Smooth muscle cell (in vitro differentiated cells): ENCODE data around the gene FLOT1. TPM values are rescaled to one million over a fixed set of nuclear protein-coding genes. Genes with fewer than 3 reads are reported as not detected.

Experiments
- DNase-seq: peaks from one replicate; lab custom pipeline; 2025; ENCODE audit not compliant: unreplicated experiment; lab: John Stamatoyannopoulos, UW
- H2AFZ ChIP-seq: fragments of 200-600 bp; sonication (generic); 2 replicates; pipeline ENCODE4 v1.6.0; 2016; ENCODE audit warnings: antibody characterized with exemption, low read depth, mild to moderate bottlenecking
- H3F3A ChIP-seq: fragments of 200-600 bp; sonication (generic); 2 replicates; pipeline ENCODE4 v1.6.0; 2017; ENCODE audit warnings: antibody characterized with exemption, low read depth
- H3K27ac ChIP-seq: fragments of 200-600 bp; sonication (generic); 2 replicates; pipeline ENCODE4 v1.5.1; 2016; ENCODE audit warnings: low read depth, mild to moderate bottlenecking
- H3K27me3 ChIP-seq: fragments of 200-600 bp; sonication (generic); 2 replicates; pipeline ENCODE4 v1.6.1; 2016; ENCODE audit warnings: low read depth, mild to moderate bottlenecking
- H3K36me3 ChIP-seq: fragments of 200-600 bp; sonication (generic); 2 replicates; pipeline ENCODE4 v1.5.1; 2016; ENCODE audit warnings: low read depth
- H3K4me1 ChIP-seq: fragments of 200-600 bp; sonication (generic); 2 replicates; pipeline ENCODE4 v1.5.1; 2016; ENCODE audit warnings: low read depth
- H3K4me2 ChIP-seq: fragments of 200-600 bp; sonication (generic); 2 replicates; pipeline ENCODE4 v1.6.0; 2016; ENCODE audit warnings: mild to moderate bottlenecking
- H3K4me3 ChIP-seq: fragments of 200-600 bp; sonication (generic); 2 replicates; pipeline ENCODE4 v1.5.1; 2016; ENCODE audit warnings: mild to moderate bottlenecking
- H3K79me2 ChIP-seq: fragments of 200-600 bp; sonication (generic); 2 replicates; pipeline ENCODE4 v1.6.0; 2016; ENCODE audit warnings: low read depth, mild to moderate bottlenecking
- H3K9ac ChIP-seq: fragments of 200-600 bp; sonication (generic); 2 replicates; pipeline ENCODE4 v1.6.0; 2016; ENCODE audit warnings: low read depth
- H3K9me3 ChIP-seq: fragments of 200-600 bp; sonication (generic); replicated peaks from 2 replicates; pipeline ENCODE4 v1.5.1; 2016; ENCODE audit warnings: low read depth
- H4K20me1 ChIP-seq: fragments of 200-600 bp; sonication (generic); 2 replicates; pipeline ENCODE4 v1.6.0; 2016; ENCODE audit warnings: low read depth
- CTCF ChIP-seq: fragments of 200-600 bp; sonication (generic); IDR thresholded peaks from 2 replicates; pipeline ENCODE4 v1.5.1; 2017; ENCODE audit warnings: borderline replicate concordance, mild to moderate bottlenecking, antibody characterized with exemption; ENCODE audit not compliant: insufficient read depth, poor library complexity, severe bottlenecking
- WGBS: methylation state at CpG from one replicate; pipeline ENCODE4 v1.1.7; 2016; ENCODE audit warnings: low lambda C conversion rate; 5-methylcytosine and 5-hydroxymethylcytosine counted together
- polyA plus RNA-seq: library from polyadenylated mRNA; unstranded; fragments of >200 nt; fragmentation: Nextera tagmentation; extraction: Ambion mirVana; gene quantifications from 2 replicates; pipeline ENCODE4 v1.2.1, GENCODE V29; 2016
- total RNA-seq: library from RNA; depleted of rRNA; stranded (reverse); fragments of >200 nt; gene quantifications from 2 replicates; pipeline ENCODE4 v1.2.3, GENCODE V29; 2014

FLOT1 gene
- total and polyA plus RNA-seq, 2 experiments from 2014 or later: 87.6 to 117 TPM

DNA sequence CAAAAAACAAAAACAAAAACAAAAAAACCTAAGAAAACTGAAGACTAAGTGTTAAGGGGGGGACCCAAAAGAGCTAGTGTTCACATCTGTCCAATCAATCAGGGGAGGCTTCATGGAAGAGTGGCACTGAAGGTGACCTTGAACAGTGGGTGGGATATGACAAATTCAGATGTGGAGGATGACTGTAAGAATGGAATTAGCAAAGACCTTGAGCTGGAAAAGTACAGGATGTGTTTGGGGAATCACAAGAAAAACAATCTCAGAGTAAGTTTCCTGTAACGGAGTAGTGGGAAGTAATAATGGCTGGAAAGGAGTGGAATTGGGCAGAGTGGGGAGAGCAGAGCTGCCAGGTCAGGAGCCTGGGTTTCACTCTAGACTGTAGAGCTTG is 4.8 kb upstream of the FLOT1 start:
- 48% methylated on average over 1 of the region's 1 CpG for WGBS
- Histone ChIP-seq H3K4me1 (peaks cover 21% of the 10 kb centered on the region), H3K27ac (peak overlapping the region; percentile 100), H3K27me3 (no peaks in the 10 kb centered on the region), H3K9ac (peak overlapping the region; percentile 65), H3K9me3 (no peaks in the 10 kb centered on the region), H2AFZ (no peak overlapping the region), H3K4me3 (no peak overlapping the region), H3F3A (peaks cover 37% of the 10 kb centered on the region), H3K4me2 (no peak overlapping the region), H3K79me2 (peaks cover 13% of the 10 kb centered on the region), H3K36me3 (no peaks in the 10 kb centered on the region), H4K20me1 (peaks cover 14% of the 10 kb centered on the region)
- no peak for DNase-seq
- no peak for TF ChIP-seq CTCF

GRCh38 chr6:30744054-30744805 is 1.7 kb upstream of the FLOT1 start, which contains the start of gene IER3:
Gene IER3, minus strand, starts transcription at chr6:30744547. Its CDS starts 29 bp downstream, at chr6:30744518.
- peaks cover 11% of the 10 kb centered on the region for H3K4me1 ChIP-seq
- no peaks in the 10 kb centered on the region for H3K36me3 ChIP-seq
- H3F3A ChIP-seq: peaks cover 26% of the 10 kb centered on the region
- peak within 1 kb of the TSS; percentile 94 for H3K27ac ChIP-seq
- DNase-seq: peak; percentile 85
- peak; percentile 57 for TF ChIP-seq CTCF
- peaks cover 28% of the 10 kb centered on the region for H4K20me1 ChIP-seq
- H3K9me3 ChIP-seq: no peaks in the 10 kb centered on the region
- H3K79me2 ChIP-seq: peaks cover 23% of the 10 kb centered on the region
- H3K9ac ChIP-seq: peak within 1 kb of the TSS; percentile 98
- peak within 1 kb of the TSS; percentile 84 for H3K4me3 ChIP-seq
- no peaks in the 10 kb centered on the region for H3K27me3 ChIP-seq
- peak within 1 kb of the TSS; percentile 87 for H3K4me2 ChIP-seq
- no peak within 1 kb of the TSS for H2AFZ ChIP-seq
- WGBS: 1% methylated on average over 47 of the region's 54 CpGs

DNA sequence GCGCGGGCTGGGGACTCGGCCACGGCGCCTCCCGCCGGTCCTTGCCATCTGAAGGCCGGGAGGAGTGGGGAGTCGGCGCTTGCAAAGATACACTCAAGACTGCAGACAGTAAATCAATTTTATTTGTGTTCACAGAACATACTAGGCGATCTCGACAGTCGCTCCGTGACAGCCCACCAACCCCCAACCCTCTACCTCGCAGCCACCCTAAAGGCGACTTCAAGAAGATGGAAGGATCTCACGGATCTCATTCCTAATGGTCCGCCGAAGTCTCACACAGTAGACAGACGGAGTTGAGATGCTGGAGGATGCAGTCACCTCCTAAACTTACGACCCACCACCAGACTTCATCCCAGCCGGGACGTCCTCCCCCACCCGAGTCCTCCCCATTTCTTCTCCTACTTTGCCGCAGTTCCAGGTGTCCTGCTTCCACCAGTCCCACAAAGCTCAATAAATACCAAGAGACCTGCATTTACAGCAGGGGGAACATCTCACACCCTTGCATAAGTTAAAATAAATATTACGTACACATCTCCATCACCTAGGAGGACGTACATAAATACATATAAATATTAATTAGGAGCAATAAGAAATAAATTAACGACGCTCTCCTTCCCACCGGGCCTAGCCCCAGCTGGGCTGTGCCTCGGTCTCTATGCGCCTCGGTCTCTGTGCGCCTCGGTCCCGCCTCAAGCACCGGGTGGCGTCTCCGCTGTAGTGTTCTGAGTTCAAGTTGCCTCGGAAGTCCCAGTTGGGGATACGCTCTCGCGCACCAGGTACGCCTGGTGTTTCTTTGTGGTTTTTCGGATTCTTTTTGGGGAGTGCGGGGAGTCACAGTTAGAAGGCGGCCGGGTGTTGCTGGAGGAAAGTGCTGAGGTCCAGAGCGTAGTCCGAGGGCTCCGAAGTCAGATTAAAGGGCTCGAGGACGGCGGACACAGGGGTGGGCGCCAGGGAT is 889 bp upstream of the FLOT1 start:
- Histone ChIP-seq H3K4me2 (peak overlapping the region; percentile 87), H3K9me3 (no peaks in the 10 kb centered on the region), H3K27me3 (no peaks in the 10 kb centered on the region), H3K36me3 (no peaks in the 10 kb centered on the region), H2AFZ (no peak overlapping the region), H3K4me1 (peaks cover 3% of the 10 kb centered on the region), H3K9ac (peak overlapping the region; percentile 98), H4K20me1 (peaks cover 34% of the 10 kb centered on the region), H3K79me2 (peaks cover 28% of the 10 kb centered on the region), H3F3A (peaks cover 23% of the 10 kb centered on the region), H3K4me3 (peak overlapping the region; percentile 84), H3K27ac (peak overlapping the region; percentile 94)
- under 1% methylated on average over 52 of the region's 55 CpGs for WGBS
- no peak for TF ChIP-seq CTCF
- no peak for DNase-seq
